SKM-1 (cell line): ENCODE results near the gene SIPA1.
"Not testable (repeated sequence)": the region's sequence is repeated elsewhere in the genome, so short reads cannot be mapped to it uniquely, and the experiment has no call there.

Experiments
- DNase-seq: peaks from one replicate; lab custom pipeline; 2025; ENCODE audit not compliant: unreplicated experiment; lab: John Stamatoyannopoulos, UW

Gene SIPA1

GRCh38 chr11:65658174-65659021 is 20.5 kb downstream of the SIPA1 start:
- no peak for DNase-seq

DNA sequence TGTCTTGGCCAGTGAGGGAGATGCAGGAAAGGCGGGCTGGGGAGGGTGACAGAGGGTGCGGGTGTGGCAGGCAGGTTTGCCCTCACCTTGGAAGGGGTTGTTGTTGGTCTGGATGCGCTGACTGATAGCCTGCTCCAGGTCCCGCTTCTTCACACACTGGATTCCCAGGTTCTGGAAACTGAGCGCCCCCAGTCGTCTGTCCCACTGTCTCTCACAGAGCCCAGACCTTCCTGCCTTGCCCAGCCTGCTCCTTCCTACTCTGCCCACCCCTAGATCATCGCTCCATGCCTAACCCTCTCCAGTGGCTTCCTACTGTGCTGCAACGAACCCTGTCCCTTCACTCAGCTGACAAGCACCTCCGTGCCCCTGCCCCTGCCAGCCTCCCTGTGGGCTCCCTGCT is 22.1 kb downstream of the SIPA1 start:
- no peak for DNase-seq

GRCh38 chr11:65660908-65661307 is 23.0 kb downstream of the SIPA1 start:
- DNase-seq: not testable (repeated sequence)

DNA sequence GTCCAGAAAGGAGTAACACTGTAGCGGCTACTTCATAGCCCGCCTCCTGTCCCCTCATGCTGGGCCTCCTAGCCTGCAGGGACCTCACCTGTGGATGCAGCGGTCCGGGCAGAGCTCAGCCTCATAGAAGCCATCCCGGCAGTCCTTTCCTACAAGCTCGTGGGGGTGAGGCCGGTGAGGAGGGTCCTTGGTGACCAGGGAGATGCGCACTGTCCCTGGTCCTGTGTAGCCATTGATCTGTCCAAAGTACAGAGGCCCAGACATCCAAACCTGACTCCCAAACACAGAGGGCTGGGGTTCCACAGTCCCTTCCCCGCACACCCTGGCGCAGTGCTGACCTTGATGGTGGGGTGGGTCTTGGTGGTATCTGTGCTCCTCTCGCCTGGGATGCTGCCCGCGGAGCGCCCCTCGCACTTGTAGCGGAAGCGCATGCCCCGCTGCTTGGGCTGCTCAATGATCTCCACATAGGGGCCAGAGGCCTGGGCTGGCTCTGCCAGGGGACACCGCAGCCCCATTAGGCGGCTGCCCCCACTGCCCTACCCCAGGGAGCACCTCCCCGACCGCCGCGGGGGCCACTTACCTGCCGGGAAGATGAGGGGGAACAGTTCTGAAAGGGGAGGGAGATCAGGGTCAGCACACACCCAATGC is 23.8 kb downstream of the SIPA1 start:
- DNase-seq: no peak

DNA sequence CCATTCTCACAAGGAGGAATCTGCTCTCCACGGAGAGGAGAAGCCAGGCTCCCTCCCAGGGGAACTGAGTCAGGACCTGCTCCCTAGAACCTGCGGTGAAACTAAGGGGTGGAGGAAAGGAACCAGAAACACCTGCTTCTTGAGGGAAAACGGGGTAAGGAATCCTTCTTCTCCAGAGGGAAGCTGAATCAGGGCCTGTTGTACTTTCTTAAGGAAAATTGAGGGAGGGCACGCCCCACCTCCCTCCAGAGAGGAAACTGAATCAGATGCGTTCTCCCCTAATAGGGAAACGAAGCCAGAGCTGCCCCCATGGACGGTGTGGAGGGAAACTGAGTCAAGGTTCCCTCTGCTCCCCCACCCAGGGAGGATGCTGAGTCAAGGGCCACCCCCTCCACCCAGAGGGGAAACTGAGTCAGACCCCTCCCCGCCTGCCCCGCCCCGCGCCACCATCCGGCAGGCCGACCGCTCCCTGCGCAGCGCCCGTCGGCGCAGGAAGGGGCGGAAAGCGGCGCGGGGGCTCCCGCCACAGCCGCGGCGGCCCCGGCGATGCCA is 24.4 kb downstream of the SIPA1 start:
- DNase-seq: no peak

GRCh38 chr11:65662799-65663638 is 25.1 kb downstream of the SIPA1 start, which contains the start of gene RELA:
Gene RELA (minus strand): TSS chr11:65662916. CDS start chr11:65662832, 84 bp downstream.
- DNase-seq: peak; percentile 80

DNA sequence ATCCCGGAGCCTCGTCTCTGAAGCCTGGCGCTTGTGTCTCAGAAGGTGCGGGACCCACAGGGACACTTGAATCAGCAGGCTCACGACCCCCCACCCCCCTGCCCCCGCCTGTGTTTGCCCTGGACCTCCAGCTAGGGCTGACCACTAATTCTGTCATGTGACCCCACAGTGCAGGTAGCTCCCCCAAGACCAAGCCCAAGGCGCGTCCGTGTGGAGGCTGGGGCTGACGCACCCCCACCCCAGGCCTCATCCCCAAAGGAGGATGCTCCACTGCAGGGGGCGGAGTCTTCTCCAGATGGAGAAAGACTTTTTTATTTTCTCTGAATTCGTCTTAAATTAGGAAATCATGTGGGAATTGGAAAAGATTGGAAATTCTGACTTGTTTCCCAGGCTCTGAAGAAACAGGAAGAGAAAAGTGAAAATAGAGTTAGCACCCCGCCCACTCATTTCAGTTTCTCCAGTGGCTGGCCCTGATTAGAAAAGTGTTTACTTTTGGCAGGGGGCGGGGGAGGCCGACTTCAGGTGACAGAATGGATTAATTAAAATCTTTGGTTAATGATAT is 25.8 kb downstream of the SIPA1 start:
- DNase-seq: no peak

- DNase-seq: no peak
These were observed 34.4 kb downstream of the SIPA1 start for GRCh38 chr11:65672180-65672860.

DNA sequence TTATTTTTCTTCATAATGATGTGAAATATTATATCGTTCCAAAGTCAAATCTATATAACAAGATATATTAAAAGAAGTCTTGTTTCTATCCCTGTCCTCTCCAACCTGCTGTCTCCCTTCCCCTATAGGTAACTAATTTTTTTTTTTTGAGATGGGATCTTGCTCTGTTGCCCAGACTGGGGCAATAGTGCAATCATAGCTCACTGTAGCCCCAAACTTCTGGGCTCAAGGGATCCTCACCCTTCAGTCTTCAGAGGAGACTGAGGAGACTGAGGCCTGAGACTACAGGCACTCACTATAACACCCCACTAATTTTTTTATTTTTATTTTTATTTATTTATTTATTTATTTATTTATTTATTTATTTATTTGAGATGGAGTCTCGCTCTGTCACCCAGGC is 35.1 kb downstream of the SIPA1 start:
- no peak for DNase-seq

DNA sequence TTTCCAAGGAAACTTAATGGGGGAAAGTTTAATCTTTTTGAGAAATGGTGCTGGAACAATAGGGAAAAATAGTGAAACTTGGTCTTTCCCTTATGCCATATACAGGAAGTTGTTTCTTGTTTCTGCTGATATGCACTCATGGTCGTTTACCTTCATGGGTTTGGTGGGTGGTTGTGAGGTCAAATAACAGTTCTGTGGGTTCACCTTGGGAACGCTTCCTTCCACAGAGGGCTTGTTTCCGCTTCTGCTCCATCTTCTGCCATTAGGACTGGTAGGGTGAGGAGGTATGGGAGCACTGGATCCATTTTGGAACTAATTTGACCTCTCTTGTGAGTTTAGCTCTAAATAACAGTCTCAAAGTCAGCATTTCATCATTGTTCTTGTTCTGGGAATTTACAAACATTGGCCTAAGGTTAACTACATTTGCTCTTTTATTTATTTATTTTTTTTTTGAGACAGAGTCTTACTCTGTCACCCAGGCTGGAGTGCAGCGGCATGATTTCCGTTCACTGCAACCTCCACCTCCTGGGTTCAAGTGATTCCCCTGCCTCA is 42.4 kb downstream of the SIPA1 start:
- no peak for DNase-seq

- DNase-seq: not testable (repeated sequence)
These were observed 45.6 kb downstream of the SIPA1 start for GRCh38 chr11:65683480-65683879.

DNA sequence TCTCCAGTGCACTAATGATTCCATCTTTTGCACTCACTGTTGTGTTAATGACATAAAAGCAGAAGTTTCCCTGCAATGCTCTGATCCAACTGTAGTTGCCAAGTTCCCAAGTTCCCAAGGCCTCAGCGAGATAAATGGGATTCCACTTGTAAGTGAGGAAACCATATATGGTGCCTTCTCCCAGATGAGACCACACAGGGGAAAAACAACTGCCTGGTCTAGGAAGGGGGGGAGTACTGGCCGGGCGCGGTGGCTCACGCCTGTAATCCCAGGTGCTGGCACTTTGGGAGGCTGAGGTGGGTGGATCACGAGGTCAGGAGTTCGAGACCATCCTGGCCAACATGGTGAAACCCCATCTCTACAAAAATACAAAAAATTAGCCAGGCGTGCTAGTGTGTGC is 48.1 kb downstream of the SIPA1 start:
- no peak for DNase-seq

- not testable (repeated sequence) for DNase-seq
These were observed 53.9 kb downstream of the SIPA1 start for GRCh38 chr11:65691847-65692246.

DNA sequence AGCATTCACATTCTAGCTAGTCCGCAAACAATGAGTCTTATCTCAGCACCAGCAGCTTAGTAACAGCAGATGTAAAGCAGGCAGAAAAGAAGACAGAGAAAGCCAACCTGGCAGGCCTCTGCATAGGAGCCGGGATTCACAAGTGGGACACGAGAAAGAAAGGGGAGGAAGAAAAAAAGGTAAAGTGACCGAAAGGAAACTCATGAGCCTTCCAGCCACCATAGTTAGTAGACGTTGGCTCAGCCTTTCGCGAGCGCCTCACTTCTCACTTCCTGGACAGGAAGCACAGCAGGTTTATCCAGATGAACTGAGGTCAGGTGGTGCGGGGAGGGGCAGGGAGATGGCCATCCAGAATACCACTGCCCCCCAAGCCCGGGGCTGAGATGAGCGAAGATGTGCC is 54.5 kb downstream of the SIPA1 start:
- no peak for DNase-seq

DNA sequence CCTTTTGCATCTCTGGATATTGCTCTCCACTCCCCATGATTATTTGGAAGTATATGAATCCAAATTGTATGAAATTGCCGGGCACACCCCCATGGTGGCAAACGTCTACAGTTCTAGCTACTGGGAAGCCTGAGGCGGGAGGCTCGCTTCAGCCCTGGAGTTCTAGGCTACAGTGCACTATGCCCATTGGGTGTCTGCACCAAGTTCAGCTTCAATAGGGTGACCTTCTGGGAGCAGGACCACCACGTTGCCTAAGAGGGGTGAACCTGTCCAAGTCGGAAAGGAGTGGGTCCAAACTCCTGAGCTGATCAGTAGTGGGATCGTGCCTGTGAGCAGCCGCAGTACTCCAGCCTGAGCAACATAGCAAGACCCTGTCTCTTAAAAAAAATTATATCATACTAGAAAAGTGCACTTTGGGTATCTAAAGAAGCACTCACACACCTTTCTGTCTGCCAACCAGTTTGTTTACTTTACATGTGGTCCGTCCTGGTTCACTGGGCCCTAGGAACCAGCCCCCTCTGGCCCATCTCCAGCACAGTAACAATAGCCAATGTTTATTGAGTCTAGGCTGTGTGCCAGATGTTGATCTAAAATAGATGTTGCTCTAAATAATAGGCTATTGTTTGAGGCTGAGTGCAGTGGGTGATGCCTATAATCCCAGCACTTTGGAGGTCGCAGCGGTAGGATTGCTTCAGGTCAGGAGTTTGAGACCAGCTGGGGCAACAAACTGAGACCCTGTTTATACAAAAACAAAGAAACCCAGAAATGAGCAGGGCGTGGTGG is 57.7 kb downstream of the SIPA1 start:
- no peak for DNase-seq

GRCh38 chr11:65696802-65697552 is 59.1 kb downstream of the SIPA1 start:
- DNase-seq: no peak

- DNase-seq: no peak
These were observed 60.3 kb downstream of the SIPA1 start for GRCh38 chr11:65698205-65698604.

DNA sequence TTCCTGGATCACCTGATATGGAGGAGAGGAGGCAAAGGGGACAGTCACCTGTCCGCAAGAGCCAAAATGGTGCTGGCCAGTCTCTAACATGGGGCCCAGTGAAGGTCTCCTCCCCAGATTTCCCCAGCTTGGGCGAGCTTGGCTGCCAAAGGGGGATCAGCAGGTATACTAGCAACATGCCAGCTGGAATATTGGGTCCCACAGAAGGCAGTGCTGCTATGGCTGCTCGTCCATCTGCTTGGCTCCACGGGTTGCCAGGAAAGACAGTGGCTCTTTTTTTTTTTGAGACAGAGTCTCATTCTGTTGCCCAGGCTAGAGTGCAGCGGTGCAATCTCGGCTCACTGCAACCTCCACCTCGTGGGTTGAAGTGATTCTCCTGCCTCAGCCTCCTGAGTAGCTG is 61.4 kb downstream of the SIPA1 start:
- DNase-seq: no peak

DNA sequence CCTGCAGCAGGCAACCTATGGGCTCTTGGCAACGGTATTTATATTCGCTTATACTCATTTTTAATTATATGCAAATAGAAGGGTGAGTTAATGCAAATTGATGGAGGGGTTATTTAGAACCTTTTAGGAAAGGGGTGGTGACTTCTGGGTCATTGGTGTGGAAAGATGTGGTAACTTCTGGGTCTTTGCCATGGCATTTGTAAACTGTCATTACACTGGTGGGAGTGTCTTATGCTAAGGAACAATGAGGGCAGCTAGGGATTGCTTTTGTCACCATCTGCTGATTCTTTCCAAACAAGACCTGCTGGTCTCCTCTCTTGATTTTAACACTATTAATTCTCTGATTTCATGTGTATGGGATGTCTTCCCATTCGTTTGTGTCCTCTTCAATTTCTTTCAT is 62.5 kb downstream of the SIPA1 start:
- DNase-seq: no peak
